HepG2 (cell line): ENCODE results near the gene ZNF511. TPM values are rescaled to one million over a fixed set of nuclear protein-coding genes. Genes with fewer than 3 reads are reported as not detected.

Experiments used
- BCL3 ChIP-seq: sonication (generic); formaldehyde crosslinking; IDR thresholded peaks from 2 replicates; pipeline ENCODE4 v1.5.1; 2020; ENCODE audit warnings: mild to moderate bottlenecking, missing genetic modification reagents, moderate library complexity
- CTCF ChIP-seq: sonication (generic); formaldehyde crosslinking; IDR thresholded peaks from 2 replicates; pipeline ENCODE4 v1.5.0; 2020; ENCODE audit warnings: mild to moderate bottlenecking, missing genetic modification reagents, moderate library complexity
- HMGXB4 ChIP-seq, 2 experiments: sonication (generic) in 1 of 2; formaldehyde crosslinking in 1 of 2; IDR thresholded peaks; 2 replicates each; pipeline versions ENCODE4 v1.4.0 to v1.6.1; 2018 to 2020; ENCODE audit warnings: missing genetic modification reagents in 2 of 2, borderline replicate concordance in 1 of 2, low read depth in 1 of 2, mild to moderate bottlenecking in 1 of 2, missing biosample characterization in 1 of 2
- LBX2 ChIP-seq: sonication (generic); formaldehyde crosslinking; IDR thresholded peaks from 2 replicates; pipeline ENCODE4 v1.5.0; 2020; ENCODE audit warnings: missing genetic modification reagents, mild to moderate bottlenecking, borderline replicate concordance
- MED1 ChIP-seq: sonication (generic); formaldehyde crosslinking; IDR thresholded peaks from 2 replicates; pipeline ENCODE4 v1.4.0; 2020; ENCODE audit warnings: missing genetic modification reagents
- SALL1 ChIP-seq: sonication (generic); formaldehyde crosslinking; IDR thresholded peaks from 2 replicates; pipeline ENCODE4 v1.8.0; 2022; ENCODE audit warnings: mild to moderate bottlenecking, missing genetic modification reagents
- TEF ChIP-seq: sonication (generic); formaldehyde crosslinking; IDR thresholded peaks from 2 replicates; pipeline ENCODE4 v1.5.0; 2020; ENCODE audit warnings: missing genetic modification reagents
- THRA ChIP-seq: sonication (generic); formaldehyde crosslinking; IDR thresholded peaks from 2 replicates; pipeline ENCODE4 v1.4.0; 2020; ENCODE audit warnings: missing genetic modification reagents, borderline replicate concordance
- YEATS2 ChIP-seq: sonication (generic); formaldehyde crosslinking; IDR thresholded peaks from 2 replicates; pipeline ENCODE4 v1.4.0; 2020; ENCODE audit warnings: missing genetic modification reagents, borderline replicate concordance
- YEATS4 ChIP-seq: sonication (generic); formaldehyde crosslinking; IDR thresholded peaks from 2 replicates; pipeline ENCODE4 v1.4.0; 2020; ENCODE audit warnings: missing genetic modification reagents, borderline replicate concordance
- ZEB1 ChIP-seq: IDR thresholded peaks from 2 replicates; pipeline ENCODE4 v1.6.1; 2012; ENCODE audit warnings: mild to moderate bottlenecking, low read depth, inconsistent platforms; ENCODE audit not compliant: insufficient replicate concordance
- ZFP91 ChIP-seq: sonication (generic); formaldehyde crosslinking; IDR thresholded peaks from 2 replicates; pipeline ENCODE4 v1.9.0; 2022; ENCODE audit warnings: missing genetic modification reagents, mild to moderate bottlenecking, borderline replicate concordance
- ZNF207 ChIP-seq: fragments of 450-650 bp; IDR thresholded peaks from 2 replicates; pipeline ENCODE4 v1.6.1; 2016; ENCODE audit warnings: antibody characterized with exemption, borderline replicate concordance
- ZNF484 ChIP-seq: sonication (generic); formaldehyde crosslinking; IDR thresholded peaks from 2 replicates; pipeline ENCODE4 v1.5.1; 2020; ENCODE audit warnings: mild to moderate bottlenecking, low read depth, missing genetic modification reagents, borderline replicate concordance
- ZNF564 ChIP-seq: sonication (generic); formaldehyde crosslinking; IDR thresholded peaks from 2 replicates; pipeline ENCODE4 v1.8.1; 2023; ENCODE audit warnings: mild to moderate bottlenecking, missing genetic modification reagents
- ZNF720 ChIP-seq: sonication (generic); formaldehyde crosslinking; IDR thresholded peaks from 2 replicates; pipeline ENCODE4 v1.4.0; 2020; ENCODE audit warnings: missing genetic modification reagents
- ZNF792 ChIP-seq: IDR thresholded peaks from 2 replicates; pipeline ENCODE4 v1.6.1; 2016
- polyA plus RNA-seq, 8 experiments: library from polyadenylated mRNA; depleted of rRNA in 3 of 8; stranded (reverse) in 7 of 8; unstranded in 1 of 8; fragments of >200 nt; fragmentation: Illumina TruSeq in 4 of 8; extraction: Trizol in 4 of 8; gene quantifications; 2 replicates each; pipeline versions ENCODE4 v1.2.1 to v1.2.3, GENCODE V29; 2011 to 2016; ENCODE audit warnings: low read depth in 4 of 8, missing spikeins in 1 of 8, mixed read lengths in 1 of 8; ENCODE audit not compliant: insufficient read depth in 1 of 8
- total RNA-seq, 5 experiments: library from RNA; depleted of rRNA; stranded (reverse); fragments of >200 nt; fragmentation: Illumina TruSeq; extraction: Trizol; gene quantifications; 2 replicates each; pipeline ENCODE4 v1.2.3, GENCODE V29; 2016; ENCODE audit warnings: low read depth in 1 of 5

The ZNF511 gene
- total and polyA plus RNA-seq, 2 of the 13 experiments (the other 11 are each of a cell fraction or from before 2014, with no cell fraction given), result 35.6 to 66.4 TPM

GRCh38 chr10:133358162-133358924, 49.6 kb downstream of the ZNF511 start (continued):
- TF ChIP-seq THRA (no peak), ZNF484 (CRISPR knock-in tag) (no peak), ZNF564 (CRISPR knock-in tag) (peak; percentile 59; the same call in 1 of the 2 replicates), ZNF720 (CRISPR knock-in tag) (no peak), YEATS4 (peak; percentile 63; the same call in 1 of the 2 replicates), ZFP91 (CRISPR knock-in tag) (no peak; the same call in 1 of the 2 replicates), TEF (CRISPR knock-in tag) (no peak), HMGXB4 (CRISPR knock-in tag; IDR thresholded peaks at IDR 0.05; ENCODE audit: borderline replicate concordance in 1 of 2, low read depth in 1 of 2) (0 out of 4 replicates have a peak, but pooled peaks of 1 of the 2 experiments have one; percentile 46), ZNF207 (no peak), BCL3 (CRISPR knock-in tag) (peak; percentile 40; the same call in 1 of the 2 replicates), CTCF (CRISPR knock-in tag) (no peak; the same call in 1 of the 2 replicates), ZNF792 (no peak), YEATS2 (CRISPR knock-in tag) (0 out of 2 replicates have a peak, but pooled peaks have one; percentile 38), SALL1 (CRISPR knock-in tag) (peak; percentile 57; the same call in 1 of the 2 replicates), MED1 (0 out of 2 replicates have a peak, but pooled peaks have one; percentile 7), LBX2 (CRISPR knock-in tag) (0 out of 2 replicates have a peak, but pooled peaks have one; percentile 19), ZEB1 (no peak)
